ENCODE results near the gene TMEM218. TPM values are rescaled to one million over a fixed set of nuclear protein-coding genes. Genes with fewer than 3 reads are reported as not detected.

TMEM218 gene
- total RNA-seq, 1 experiment from 2014 or later, result 14.3 TPM

- H3K23me2 ChIP-seq (ENCODE audit: insufficient read length, low read depth, low read length, poor library complexity, severe bottlenecking), result no peaks in the 10 kb centered on the region
- no peak overlapping the region for H3K4me3 Mint-ChIP-seq
- H2BK15ac ChIP-seq (ENCODE audit: low read depth, low read length), result no peak overlapping the region
- peaks cover 16% of the 10 kb centered on the region; the same call in 1 of the 2 replicates for H3K27me3 ChIP-seq (ENCODE audit: insufficient read depth, low read length)
- no peak overlapping the region for H3K18ac ChIP-seq (ENCODE audit: insufficient read length, low read depth, low read length)
- no peaks in the 10 kb centered on the region for H3K79me2 ChIP-seq (ENCODE audit: insufficient read depth, low read length)
- H3K4me2 ChIP-seq (ENCODE audit: insufficient read depth, insufficient read length, low read length), result no peak overlapping the region
- H3K27ac Mint-ChIP-seq, result no peak overlapping the region
- TF ChIP-seq CTCF (conservative IDR thresholded peaks at IDR 0.05), result no peak
- no peak overlapping the region for H2BK12ac ChIP-seq (ENCODE audit: insufficient read length, low read depth, low read length)
- H3K79me1 ChIP-seq (ENCODE audit: insufficient read depth, low read depth, low read length, poor library complexity, severe bottlenecking), result no peaks in the 10 kb centered on the region
- H4K5ac ChIP-seq (ENCODE audit: insufficient read length, low read depth, low read length), result no peak overlapping the region
- H3K23ac ChIP-seq (ENCODE audit: insufficient read length, low read depth, low read length), result no peak overlapping the region
- H2BK20ac ChIP-seq (ENCODE audit: low read depth, low read length, poor library complexity, severe bottlenecking), result no peak overlapping the region
- H4K8ac ChIP-seq (replicated peaks; ENCODE audit: insufficient read length, low read depth, low read length), result no peak overlapping the region
- H2AFZ ChIP-seq (ENCODE audit: low read length), result no peak overlapping the region
- no peak overlapping the region for H2BK5ac ChIP-seq (ENCODE audit: insufficient read length, low read length)
- no peak overlapping the region for H2AK5ac ChIP-seq (ENCODE audit: insufficient read length, low read length)
- no peaks in the 10 kb centered on the region for H3K9me3 ChIP-seq (ENCODE audit: control insufficient read depth, low read depth, low read length)
- no peak overlapping the region for H3K14ac ChIP-seq (ENCODE audit: insufficient read depth, low read length)
- H3K4me1 ChIP-seq (ENCODE audit: insufficient read depth, low read length), result peaks cover 10% of the 10 kb centered on the region; the same call in 1 of the 2 replicates
- H4K20me1 ChIP-seq (ENCODE audit: control insufficient read depth, insufficient read depth, insufficient read length), result no peaks in the 10 kb centered on the region
- H3K4ac ChIP-seq (ENCODE audit: low read depth, low read length), result no peak overlapping the region
- H3T11ph ChIP-seq (ENCODE audit: low read length), result no peak overlapping the region
- no peaks in the 10 kb centered on the region for H3K36me3 Mint-ChIP-seq (ENCODE audit: insufficient read depth in 1 of 3, low read depth in 3 of 3)
- no peak overlapping the region for H3K56ac ChIP-seq (ENCODE audit: insufficient read length, low read depth, low read length)
- peaks cover 68% of the 10 kb centered on the region for H3K27me3 Mint-ChIP-seq (ENCODE audit: low read depth)
- no peak overlapping the region for H3K27ac ChIP-seq (ENCODE audit: insufficient read length, low read depth, low read length)
- no peak for DNase-seq
- H4K91ac ChIP-seq (ENCODE audit: insufficient read length, low read depth, low read length), result no peak overlapping the region
- H3K9me3 Mint-ChIP-seq, result 0 out of 5 replicates have a peak, but pooled peaks cover 0 to 3% of the 10 kb centered on the region in 2 experiments
- peaks cover 35 to 41% of the 10 kb centered on the region in 2 experiments for H3K4me1 Mint-ChIP-seq
- no peak overlapping the region for H3K9ac ChIP-seq (ENCODE audit: extremely low read depth, insufficient read length, low read length)
- no peak overlapping the region for H2BK120ac ChIP-seq (ENCODE audit: low read depth, low read length, poor library complexity, severe bottlenecking)
Measured at GRCh38 chr11:125136001-125136400, 24.6 kb upstream of the TMEM218 start.

Data from H9 (cell line).